ENCODE data around the gene SYNPO2.

GRCh38 chr4:118905566-118905965, 16.9 kb downstream of the SYNPO2 start:
- TF ChIP-seq CTCF (IDR thresholded peaks at IDR 0.05) (no peak), POLR2AphosphoS5 (IDR thresholded peaks at IDR 0.05) (peak; percentile 9)
